ENCODE measurements around the gene PIGN.

The PIGN gene

GRCh38 chr18:62131301-62131909 is 55.5 kb downstream of the PIGN start:
- TF ChIP-seq CTCF (IDR thresholded peaks at IDR 0.05; ENCODE audit: low read depth, low read length) = peak; percentile 88
- peak; percentile 36 for DNase-seq (ENCODE audit: extremely low read depth, low read depth)

GRCh38 chr18:62128157-62128556 is 58.7 kb downstream of the PIGN start:
- DNase-seq (ENCODE audit: extremely low read depth, low read depth) = peak; percentile 67
- TF ChIP-seq CTCF (IDR thresholded peaks at IDR 0.05; ENCODE audit: low read depth, low read length) = no peak

DNA sequence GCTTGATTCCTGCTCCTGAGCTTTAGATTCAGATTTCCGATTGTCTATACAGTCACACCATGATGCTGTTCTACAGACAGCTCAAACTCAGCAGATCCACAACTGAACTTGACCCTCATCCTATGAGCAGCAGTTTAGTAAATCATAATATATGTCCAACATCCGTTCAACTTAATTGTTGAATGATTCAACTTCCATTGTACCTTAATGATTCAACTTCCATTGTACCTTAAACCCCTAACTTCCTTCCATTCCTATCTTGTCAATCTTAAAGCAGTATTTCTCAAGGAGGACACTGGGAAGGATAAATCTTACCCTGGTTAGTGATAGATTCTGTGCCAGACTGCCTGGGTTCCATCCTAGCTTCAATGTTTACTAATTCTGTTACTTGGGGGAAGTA is 60.1 kb downstream of the PIGN start:
- no peak for DNase-seq (ENCODE audit: extremely low read depth, low read depth)
- no peak for TF ChIP-seq CTCF (IDR thresholded peaks at IDR 0.05; ENCODE audit: low read depth, low read length)

DNA sequence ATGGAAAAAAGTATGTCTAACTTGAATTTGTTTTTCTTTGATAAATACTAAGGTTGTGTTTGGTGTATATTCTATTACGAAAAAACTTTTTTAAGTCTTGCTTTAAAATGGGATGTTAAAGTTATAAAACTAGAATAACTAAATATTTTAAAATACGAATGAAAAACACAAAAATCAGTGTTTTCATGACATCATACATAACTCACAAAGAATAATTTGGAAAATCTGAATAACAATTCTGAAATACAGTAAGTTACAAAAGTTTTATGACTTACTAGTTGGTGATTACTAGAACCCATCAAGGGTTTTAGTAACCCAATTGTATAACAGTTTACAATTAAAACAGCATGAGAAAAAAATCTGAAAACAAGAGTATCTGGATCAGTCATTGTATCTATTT is 61.2 kb downstream of the PIGN start:
- no peak for DNase-seq (ENCODE audit: extremely low read depth, low read depth)
- TF ChIP-seq CTCF (IDR thresholded peaks at IDR 0.05; ENCODE audit: low read depth, low read length) = no peak

GRCh38 chr18:62122330-62122729 is 64.5 kb downstream of the PIGN start:
- TF ChIP-seq CTCF (IDR thresholded peaks at IDR 0.05; ENCODE audit: low read depth, low read length) = no peak
- no peak for DNase-seq (ENCODE audit: extremely low read depth, low read depth)

DNA sequence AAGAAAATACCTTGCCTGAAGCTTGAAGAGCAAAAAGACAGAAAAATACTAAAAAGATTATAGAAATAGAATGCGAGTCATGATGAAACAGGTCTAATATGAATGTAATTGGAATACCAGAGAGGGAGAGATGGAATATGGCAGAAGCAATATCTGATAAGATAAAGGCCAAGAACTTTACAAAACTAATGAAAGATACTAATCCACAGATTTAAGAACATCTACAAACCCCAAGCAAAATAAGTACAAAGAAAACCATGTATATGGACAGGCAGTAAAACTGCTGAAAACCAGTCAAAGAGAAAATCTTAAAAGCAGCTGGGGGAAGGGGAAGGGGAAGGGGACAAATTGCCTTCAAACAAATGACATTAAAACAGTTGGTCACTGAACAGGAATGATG is 67.0 kb downstream of the PIGN start:
- no peak for TF ChIP-seq CTCF (IDR thresholded peaks at IDR 0.05; ENCODE audit: low read depth, low read length)
- no peak for DNase-seq (ENCODE audit: extremely low read depth, low read depth)

- no peak for TF ChIP-seq CTCF (IDR thresholded peaks at IDR 0.05; ENCODE audit: low read depth, low read length)
- peak; percentile 50 for DNase-seq (ENCODE audit: extremely low read depth, low read depth)
These were observed 68.5 kb downstream of the PIGN start for GRCh38 chr18:62118328-62118727.

Measured in AG09319 (cell line).